Suppressor macrophage (primary cell): ENCODE measurements around the gene FBLN1.
A peak's percentile ranks its signal among the peaks of the same experiment; 100 is the strongest.
"Not testable (repeated sequence)": the region's sequence is repeated elsewhere in the genome, so short reads cannot be mapped to it uniquely, and the experiment has no call there.

Experiments
- DNase-seq, 4 experiments: peaks; one replicate each; pipeline ENCODE4 v3.0.0-alpha.2; 2020 to 2022
- total RNA-seq, 17 experiments: gene quantifications; one replicate each; lab custom pipeline; 2026; ENCODE audit warnings: mixed read lengths in 6 of 17, inconsistent platforms in 3 of 17; lab: John Stamatoyannopoulos, UW

Gene FBLN1
- 0 to 3.3 (median 0) reads per million in 17 experiments for total RNA-seq

DNA sequence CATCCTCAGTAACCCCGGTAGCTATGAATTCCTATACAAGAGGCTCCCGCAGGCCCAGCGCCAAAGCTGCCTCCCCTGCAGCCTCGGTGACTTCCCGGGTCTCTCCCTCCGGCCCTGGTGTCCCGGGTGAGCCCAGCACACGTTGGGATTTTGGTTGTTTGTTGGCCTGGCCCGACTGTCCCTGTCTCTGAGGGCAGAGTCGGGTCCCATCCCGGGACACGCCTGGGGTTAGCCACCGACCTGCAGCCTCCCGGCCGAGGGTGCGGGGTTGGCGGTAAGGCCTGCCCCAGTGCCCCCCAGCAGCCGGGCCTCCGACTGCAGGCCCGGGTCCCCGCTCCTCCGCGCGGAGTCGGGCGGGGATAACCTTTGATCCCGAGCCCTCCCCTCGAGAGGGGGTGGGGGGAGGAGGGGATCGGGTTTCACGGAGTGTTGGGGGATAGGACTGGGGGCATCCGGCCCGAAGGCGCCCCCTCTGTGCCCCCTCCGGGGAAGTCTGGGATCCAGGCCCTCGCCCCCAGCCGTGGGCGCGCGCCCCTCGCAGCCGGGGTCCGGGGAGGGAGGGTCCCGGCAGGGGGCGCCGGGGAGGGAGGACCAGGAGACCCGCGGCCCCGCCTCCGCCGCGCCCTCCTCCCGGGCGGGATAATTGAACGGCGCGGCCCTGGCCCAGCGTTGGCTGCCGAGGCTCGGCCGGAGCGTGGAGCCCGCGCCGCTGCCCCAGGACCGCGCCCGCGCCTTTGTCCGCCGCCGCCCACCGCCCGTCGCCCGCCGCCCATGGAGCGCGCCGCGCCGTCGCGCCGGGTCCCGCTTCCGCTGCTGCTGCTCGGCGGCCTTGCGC lies at the start of gene FBLN1:
TSS of gene FBLN1 (plus strand) at position 669 of the 835 bp plus-strand sequence. CDS start at position 772, 103 bp downstream.
- peak in 2 of 4 experiments; percentile 15 to 31 for DNase-seq

- no peak for DNase-seq
Observed at GRCh38 chr22:45453764-45454163, 48.9 kb upstream of the FBLN1 start.

DNA sequence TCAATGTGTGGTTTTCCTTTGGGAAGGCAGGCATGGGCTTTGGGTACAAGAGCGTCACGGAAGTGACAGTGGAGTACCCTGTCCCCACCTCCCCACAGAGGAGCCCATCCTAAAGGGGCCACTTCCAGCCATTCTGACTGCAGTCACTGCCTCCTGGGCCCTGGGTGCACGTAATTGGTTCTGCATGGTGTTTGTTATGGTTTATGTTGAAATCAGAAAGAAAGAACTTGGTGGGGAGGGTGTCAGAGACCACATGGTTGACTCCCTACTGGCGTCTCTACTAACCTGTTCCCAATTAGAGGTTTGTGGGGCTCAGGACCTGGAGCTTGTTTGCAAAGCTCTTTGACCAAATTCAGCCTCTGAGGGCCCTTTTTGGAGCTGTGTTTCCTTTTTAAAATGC lies 48.4 kb upstream of the FBLN1 start:
- DNase-seq: no peak

DNA sequence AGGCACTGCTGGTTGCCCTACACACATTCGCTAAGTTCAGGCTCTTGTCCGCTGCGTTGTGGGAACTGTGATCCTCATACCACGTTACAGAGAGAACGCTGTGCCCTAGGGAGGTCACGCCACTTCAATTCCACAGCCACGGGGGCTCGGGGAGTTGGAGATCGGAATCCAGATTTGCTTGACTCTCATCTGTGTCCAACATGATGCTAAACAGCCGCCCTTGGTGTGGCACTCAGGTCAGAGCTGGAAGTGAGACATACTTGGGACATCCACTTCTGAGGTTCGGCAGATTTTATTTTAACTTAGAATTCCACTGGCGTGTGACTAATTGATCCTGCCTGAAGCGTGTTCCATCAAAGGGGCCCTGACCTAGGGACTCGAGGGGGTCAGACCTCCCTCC lies 47.5 kb upstream of the FBLN1 start:
- DNase-seq: no peak

GRCh38 chr22:45455621-45456020 lies 47.1 kb upstream of the FBLN1 start:
- DNase-seq: no peak

GRCh38 chr22:45456811-45457210 lies 45.9 kb upstream of the FBLN1 start:
- DNase-seq: no peak

GRCh38 chr22:45458532-45458931 lies 44.2 kb upstream of the FBLN1 start:
- no peak for DNase-seq

DNA sequence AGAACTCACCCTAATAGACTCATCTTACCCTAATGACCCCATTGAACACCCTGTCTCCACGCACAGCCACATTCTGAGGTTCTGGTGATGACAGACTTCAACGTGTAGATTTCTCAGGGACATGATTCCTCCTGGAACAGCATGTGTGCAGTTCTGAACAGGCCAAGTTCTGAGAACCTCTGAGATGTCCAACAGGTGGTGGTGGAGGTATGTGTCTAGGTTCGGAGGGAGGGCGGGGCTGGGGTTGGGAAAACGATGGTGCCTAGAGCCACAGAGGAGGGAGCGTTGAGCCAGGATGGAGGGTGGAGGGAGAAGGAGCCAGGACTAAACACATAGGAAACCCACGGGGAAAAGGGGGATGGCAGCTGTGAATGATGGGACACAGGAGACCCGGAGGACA lies 43.4 kb upstream of the FBLN1 start:
- DNase-seq: no peak

DNA sequence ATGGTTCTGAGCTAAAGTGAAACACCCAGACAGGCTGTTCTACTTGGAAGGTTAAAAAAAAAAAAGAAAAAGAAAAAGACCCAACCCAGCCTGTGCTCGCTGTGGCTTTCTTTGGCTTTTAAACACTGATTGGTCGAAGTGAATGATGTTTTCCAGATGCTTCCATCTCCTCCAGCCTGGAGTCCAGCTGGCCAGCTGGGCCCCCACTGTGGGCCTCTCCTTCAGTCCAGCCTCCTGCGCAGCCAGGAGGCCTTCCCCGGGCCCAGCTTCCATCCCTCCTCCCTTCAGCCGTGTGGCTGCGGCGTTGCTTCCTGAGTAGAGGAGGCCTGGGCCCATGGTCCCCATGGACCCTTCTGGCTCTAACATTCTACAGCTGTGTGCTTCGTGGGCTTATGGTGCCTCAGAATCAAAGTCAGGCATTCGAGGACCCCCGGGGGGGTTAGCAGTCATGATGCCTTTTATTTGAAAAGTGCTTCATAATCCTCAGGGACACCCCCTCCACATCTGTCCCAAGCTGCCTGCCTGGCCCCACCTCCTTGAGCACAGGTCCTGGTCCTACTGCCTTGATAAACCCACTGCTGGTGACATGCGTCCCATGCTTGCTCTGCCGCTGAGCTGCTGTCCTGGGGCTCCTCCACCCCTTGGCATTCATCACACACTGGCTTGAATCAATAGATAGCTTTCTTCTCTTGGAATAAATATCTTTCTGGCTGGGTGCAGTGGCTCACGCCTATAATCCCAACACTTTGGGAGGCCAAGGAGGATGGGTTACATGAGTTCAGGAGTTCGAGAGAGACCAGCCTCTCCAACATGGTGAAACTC lies 42.2 kb upstream of the FBLN1 start:
- no peak for DNase-seq

GRCh38 chr22:45462034-45462655 lies 40.5 kb upstream of the FBLN1 start:
- DNase-seq: peak in 2 of 4 experiments; percentile 19 to 24

DNA sequence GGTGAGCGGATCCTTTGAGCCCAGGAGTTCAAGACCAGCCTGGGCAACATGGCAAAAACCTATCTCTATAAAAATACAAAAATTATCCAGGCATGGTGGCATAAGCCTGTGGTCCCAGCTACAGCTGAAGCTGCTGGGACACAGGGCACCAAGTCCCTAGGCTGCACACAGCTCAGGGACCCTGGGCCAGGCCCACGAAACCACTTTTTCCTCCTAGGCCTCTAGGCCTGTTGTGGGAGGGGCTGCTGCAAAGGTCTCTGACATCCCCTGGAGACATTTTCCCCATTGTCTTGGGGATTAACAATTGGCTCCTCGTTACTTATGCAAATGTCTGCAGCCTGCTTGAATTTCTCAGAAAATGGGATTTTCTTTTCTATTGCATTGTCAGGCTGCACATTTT lies 39.0 kb upstream of the FBLN1 start:
- DNase-seq: not testable (repeated sequence)

GRCh38 chr22:45465633-45466032 lies 37.0 kb upstream of the FBLN1 start:
- no peak for DNase-seq

GRCh38 chr22:45468872-45469271 lies 33.8 kb upstream of the FBLN1 start:
- DNase-seq: no peak

- DNase-seq: no peak
Observed at GRCh38 chr22:45469281-45470073, 33.2 kb upstream of the FBLN1 start.

- no peak for DNase-seq
Observed at GRCh38 chr22:45470871-45471270, 31.8 kb upstream of the FBLN1 start.

- no peak for DNase-seq
Observed at GRCh38 chr22:45472426-45472825, 30.3 kb upstream of the FBLN1 start.

DNA sequence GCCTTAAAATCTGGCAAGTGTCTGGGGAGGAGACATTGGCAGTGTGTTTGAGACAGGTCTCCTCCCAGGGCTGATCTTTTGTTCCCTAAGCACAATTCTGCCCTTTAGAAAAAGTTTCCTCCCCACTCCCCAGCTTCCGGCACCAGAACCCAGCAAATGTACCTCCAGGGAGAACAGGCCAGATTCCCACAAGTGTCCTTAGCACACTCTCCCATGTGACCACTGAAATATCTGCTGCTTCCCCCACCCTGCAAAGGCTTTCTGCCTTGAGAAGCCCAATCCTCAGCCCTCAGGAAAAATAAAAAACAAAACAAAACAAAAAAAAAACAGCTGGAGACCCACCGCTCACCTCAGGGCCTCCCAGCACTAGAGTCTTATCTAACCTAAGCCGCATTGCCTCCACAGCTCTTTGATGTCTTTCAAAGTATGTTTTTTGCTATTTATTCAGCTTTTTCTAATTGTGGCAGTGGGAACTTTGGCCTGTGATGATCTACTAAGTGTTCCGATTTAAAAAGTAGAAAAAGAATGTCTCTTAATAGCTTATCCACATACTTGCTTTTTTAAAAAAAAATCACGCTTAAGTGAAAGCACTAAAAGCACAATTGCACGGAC lies 29.0 kb upstream of the FBLN1 start:
- no peak for DNase-seq

DNA sequence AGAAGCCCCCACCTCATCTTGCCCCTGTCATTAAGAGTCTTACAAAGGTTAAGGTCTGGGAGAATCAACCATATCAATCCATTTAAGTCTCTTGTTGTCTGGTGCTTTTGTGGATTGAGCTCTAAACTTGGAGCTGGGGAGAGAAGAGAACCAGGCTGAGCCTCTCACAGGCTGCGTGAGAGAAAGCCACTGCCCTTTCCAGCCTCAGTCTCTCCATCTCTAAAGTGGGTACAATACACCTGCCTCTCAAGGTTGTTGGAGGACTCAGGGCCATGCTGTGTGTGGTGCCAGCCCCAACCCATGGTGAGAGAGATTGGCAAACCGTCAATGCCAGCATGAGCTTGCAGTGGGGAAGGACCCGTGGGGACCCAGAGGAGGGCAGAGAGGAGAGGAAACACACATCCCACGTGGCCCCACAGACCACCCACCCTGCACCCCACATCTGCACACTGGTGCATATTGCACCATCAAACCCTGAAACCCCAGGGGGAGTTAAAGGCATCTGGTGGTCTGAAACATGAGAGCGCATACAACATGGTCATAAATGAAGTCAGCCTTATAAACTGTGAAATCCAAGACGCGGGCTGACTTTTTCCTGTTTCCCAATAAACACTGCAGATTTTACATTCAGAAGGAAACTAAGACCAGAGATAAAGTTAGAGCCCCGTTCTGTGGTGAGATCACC lies 27.5 kb upstream of the FBLN1 start:
- DNase-seq: no peak

GRCh38 chr22:45475851-45476514 lies 26.7 kb upstream of the FBLN1 start:
- no peak for DNase-seq

GRCh38 chr22:45476814-45477213 lies 25.9 kb upstream of the FBLN1 start:
- DNase-seq: no peak
